HT1080 (cell line): ENCODE results near the gene C5orf47. TPM values are rescaled to one million over a fixed set of nuclear protein-coding genes. Genes with fewer than 3 reads are reported as not detected.

Experiments
- DNase-seq: peaks from one replicate; pipeline ENCODE4 v3.0.0-alpha.2; 2015; ENCODE audit warnings: low read depth
- polyA plus RNA-seq, 2 experiments: library from polyadenylated mRNA; depleted of rRNA; stranded (reverse); fragments of >200 nt; gene quantifications; 2 replicates each; pipeline ENCODE4 v1.2.3, GENCODE V29; 2015
- total RNA-seq: library from RNA; depleted of rRNA; stranded (reverse); fragments of >200 nt; shearing (Covaris generic); gene quantifications from 2 replicates; pipeline ENCODE4 v1.2.3, GENCODE V29; 2014; rRNA removed

Gene C5orf47, protein sequence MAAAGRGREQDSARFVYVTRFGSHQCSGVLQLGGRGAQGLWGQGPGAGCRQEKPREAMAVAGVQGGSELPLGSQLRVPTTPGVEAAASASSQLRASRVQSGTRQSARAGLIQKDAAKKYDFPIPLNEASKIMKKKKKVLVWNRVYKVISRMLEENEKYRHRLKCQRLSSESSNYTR
- total RNA-seq, result not detected in 2 replicates
- not detected in 2 replicates for polyA plus RNA-seq (2015; cell fraction: cytosol; rRNA removed)
- polyA plus RNA-seq (2015; cell fraction: nucleus; rRNA removed), result 0.05 and 0.18 TPM in 2 replicates

DNA sequence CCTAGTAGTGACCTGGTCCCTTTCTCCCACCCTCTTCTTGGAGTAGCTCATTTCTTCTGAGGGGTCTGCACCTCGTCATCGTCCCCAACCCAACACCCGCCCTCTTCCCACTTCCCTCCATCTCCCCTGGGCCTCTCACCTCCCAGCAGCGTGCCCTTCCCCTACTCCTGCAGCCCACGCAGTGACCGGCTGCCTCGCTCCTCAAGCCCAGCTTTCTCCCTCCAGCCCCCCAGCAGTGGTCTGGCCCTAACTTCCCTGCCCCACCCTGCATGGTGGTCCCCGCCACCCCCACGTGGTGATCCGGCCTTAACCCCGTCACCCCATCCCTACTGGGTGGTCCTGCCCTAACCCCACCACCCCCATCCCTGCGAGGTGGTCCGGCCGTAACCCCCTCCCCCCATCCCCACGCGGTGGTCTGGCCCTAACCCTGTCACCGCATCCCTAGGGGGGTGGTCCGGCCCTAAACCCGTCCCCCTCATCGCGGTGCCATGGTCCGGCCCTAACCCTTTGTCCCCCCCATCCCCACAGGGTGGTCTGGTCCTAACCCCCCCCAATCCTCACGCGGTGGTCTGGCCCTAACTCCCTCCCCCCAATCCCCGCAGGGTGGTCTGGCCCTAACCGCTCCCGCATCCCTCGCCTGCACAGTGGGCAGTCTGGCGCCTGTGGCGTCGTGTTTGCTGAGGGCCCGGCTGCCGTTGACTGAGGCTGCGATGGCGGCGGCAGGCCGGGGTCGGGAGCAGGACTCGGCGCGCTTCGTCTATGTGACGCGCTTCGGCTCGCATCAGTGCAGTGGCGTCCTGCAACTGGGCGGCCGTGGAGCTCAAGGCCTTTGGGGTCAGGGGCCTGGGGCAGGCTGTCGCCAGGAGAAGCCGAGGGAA lies at the start of gene C5orf47:
TSS of gene C5orf47 (plus strand) at position 617 of the 878 bp plus-strand sequence. CDS start at position 711, 94 bp downstream.
- no peak for DNase-seq

GRCh38 chr5:173940269-173940668 lies 48.7 kb upstream of the C5orf47 start:
- DNase-seq, result no peak

GRCh38 chr5:173941102-173941501 lies 47.9 kb upstream of the C5orf47 start:
- DNase-seq, result no peak

- no peak for DNase-seq
These were observed 47.1 kb upstream of the C5orf47 start for GRCh38 chr5:173941758-173942401.

DNA sequence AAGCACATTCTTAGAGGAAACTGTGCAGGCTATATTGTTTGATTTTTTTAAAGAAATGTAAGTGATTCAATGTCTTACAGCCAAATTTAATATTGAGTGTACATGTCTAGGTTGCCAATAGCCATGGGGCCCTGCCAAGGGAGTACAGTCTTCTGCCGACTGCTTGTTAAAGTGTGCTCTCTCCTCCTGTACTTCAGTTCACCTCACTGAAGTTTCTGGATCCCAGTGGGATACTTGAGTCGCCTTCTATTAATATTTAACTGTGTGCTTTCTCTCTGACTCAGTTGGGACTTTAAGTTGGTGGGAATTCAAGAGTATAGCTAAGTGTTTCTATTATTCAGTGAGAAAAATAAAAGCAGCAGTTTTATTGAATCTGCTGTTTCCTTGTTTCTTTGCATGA lies 44.5 kb upstream of the C5orf47 start:
- no peak for DNase-seq

DNA sequence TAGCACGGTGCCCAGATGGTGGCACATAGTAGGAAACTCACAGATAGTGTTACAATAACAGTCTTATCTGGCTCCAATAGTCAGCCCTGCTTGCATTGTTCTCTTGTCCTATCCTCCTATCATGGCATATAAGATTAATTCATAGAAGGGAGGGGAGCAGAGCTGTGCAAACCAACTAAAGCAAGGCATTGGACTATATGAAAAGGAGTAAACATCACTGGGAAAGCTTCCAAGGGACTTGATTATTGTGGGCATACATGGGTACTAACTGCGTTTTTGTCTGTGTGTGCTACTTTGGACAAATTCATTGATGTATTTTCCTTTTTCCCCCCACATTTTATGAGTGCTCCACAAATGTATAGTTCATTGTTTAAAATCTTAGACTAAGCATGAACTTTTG lies 43.8 kb upstream of the C5orf47 start:
- no peak for DNase-seq

DNA sequence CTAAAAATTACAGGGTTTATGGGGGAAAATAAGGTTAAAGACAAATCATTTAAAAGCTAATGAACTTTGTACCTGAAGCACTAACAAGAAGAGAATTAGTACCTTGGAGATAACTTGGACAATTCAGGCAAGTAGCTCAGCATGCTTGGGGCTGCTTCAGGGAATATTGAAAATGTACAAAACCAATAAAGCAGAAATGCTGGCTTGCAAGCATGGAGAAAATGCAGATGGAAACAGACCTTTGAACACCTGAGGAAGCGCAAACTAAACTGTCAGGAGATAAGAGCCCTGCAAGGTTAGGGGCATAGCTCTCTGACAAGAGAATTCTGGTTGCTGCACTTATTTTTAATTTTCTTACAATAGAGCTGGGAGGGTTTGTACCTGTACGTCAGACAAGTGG lies 42.6 kb upstream of the C5orf47 start:
- DNase-seq, result no peak

DNA sequence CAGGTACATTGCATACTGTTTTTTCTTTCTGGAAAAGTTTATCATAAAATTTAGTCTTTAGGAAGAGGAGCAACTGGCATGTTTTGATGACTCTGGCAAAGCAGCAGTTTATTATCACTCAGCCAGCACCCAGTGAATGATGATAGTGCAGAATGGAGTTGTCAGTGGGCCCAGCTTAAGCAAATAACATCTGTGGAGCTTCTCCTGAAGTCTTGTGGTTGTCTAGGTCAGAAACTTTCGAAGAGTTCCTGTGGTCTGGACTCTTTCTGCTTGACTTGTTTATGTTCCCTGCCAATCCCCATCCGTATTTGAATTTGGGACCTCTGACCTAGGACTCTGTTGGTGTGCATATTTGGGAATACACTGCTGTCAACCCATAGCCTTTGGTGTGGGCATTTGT lies 38.1 kb upstream of the C5orf47 start:
- DNase-seq, result no peak

DNA sequence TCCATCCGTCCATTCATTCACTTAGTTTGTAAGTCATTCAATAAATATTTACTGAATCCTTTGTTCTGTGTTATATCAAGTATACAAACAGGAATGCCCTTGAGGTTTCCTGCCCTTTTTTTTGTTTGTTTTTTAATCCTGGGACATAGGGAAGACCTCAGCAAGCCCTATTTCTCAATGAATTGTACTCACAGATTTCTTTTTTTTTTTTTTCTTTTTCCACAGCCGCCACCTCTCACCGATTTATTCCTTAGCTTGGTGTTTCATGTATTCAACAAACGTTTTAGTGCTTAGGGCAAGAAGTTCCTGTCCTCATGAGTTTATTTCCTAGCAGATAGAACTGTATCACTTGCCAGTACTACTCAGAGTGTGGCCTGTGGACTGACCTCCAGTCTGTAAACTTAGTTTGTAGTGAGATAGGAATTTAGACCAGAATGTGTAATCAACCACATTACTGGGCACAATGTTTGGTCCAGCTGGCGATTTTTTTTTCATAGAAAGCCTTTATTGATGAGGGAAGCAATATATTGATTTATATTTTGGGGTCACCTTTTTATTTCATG lies 35.4 kb upstream of the C5orf47 start:
- DNase-seq, result no peak

DNA sequence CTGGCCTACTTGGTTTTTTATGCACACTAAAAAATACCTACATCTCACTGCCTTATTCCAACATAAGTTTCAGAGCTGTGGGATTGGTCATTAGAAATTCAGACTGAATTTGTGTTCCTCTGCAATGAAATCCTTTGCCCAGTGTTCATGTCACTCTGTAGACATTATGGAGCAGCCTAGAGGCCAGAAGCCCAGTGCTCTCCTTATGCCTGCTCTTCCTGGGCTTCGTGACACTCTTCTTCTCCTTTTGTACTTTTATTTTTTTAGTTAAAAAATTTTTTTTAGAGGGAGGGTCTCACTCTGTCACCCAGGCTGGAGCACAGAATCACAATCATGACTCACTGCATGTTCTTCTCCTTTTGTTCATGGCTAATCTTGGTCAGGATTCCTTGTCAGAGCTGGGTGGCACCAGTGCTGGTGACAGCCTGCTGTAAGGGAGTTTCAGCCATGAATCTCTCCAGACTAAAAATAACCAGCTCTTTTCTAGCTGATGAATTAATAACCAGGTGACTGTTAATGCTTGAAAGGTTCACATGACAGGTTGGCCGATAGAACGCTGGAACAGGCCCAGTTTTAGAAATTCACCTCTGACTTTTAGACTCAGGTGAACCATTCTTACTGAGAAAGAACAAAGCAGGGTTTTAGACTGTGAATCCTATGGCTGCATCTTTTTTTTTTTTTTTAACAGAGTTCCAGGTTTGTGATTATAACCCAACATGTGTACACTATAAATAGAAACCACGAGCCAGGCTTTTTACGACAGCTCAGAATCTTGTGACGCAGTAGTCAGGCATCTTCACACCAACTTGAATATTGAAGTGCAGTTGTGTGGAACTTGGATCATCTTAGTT lies 34.1 kb upstream of the C5orf47 start:
- DNase-seq, result no peak

GRCh38 chr5:173960986-173961385 lies 28.0 kb upstream of the C5orf47 start:
- no peak for DNase-seq

- DNase-seq, result no peak
These were observed 27.6 kb upstream of the C5orf47 start for GRCh38 chr5:173961418-173961817.

GRCh38 chr5:173962436-173962972 lies 26.5 kb upstream of the C5orf47 start:
- DNase-seq, result no peak

- peak; percentile 63 for DNase-seq
These were observed 25.7 kb upstream of the C5orf47 start for GRCh38 chr5:173963182-173963838.

GRCh38 chr5:173963867-173964441 lies 25.0 kb upstream of the C5orf47 start:
- no peak for DNase-seq

DNA sequence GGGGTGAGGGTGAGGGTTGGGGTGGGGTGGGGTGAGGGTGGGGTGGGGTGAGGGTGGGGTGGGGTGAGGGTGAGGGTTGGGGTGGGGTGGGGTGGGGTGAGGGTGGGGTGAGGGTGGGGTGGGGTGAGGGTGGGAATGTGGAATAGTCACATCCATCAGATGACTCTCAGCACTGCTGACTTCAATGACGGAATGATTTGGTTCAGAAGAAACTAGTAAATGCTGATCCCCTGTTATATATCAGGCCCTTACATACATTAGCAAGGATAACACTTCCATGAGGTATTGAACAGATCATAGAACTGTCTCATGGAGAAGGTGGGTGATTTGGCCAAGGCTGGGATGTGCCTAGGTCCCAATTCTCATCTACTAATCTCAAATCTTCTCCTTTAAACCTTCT lies 24.5 kb upstream of the C5orf47 start:
- DNase-seq, result no peak

GRCh38 chr5:173967241-173967640 lies 21.7 kb upstream of the C5orf47 start:
- DNase-seq, result no peak

DNA sequence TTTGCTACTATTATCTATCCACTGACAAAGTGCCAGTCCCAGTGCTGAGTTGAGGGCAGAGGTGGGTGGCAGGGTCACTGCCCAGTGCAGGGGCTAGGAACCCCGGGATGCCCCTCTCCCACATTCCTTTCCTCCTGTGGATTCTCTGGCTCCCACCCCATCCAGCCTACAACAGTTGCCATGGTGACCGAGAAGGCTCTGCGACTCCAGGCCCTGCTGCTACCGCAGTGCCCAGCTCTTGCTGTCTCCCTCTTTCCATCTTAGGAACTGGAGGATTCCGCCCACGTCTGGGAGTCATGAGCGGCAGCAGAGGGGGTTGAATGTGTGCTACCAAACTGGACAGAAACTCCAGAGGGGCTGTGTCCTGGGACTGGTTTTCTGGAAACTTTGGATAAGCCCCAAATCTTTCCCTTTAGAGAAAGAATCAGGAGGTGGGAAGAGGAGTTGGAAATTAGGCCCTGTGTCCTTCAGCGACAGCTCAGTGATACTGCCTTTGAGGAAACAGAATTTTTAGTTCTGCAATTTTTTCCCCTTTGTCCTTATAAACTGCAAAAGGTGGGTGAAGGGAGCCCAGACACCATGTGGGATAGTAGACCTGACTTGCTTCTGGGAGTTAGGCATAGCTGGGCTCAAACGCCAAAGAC lies 20.7 kb upstream of the C5orf47 start:
- DNase-seq, result no peak
